Thymus (tissue), 11 donors: ENCODE data around the gene EIF2AK2. TPM values are rescaled to one million over a fixed set of nuclear protein-coding genes. Genes with fewer than 3 reads are reported as not detected.
A peak's percentile ranks its signal among the peaks of the same experiment; 100 is the strongest.

Experiments
- DNase-seq, 9 donors: peaks; one replicate each; pipeline ENCODE4 v3.0.0-alpha.2; 2013; ENCODE audit warnings: low spot score in 9 of 9, low read depth in 6 of 9, missing footprints in 1 of 9
- H3K27ac ChIP-seq, 2 donors: one replicate each; pipeline ENCODE4 v1.5.1; 2013; ENCODE audit warnings: control low read depth in 1 of 2, low read depth in 1 of 2, low read length in 1 of 2, mild to moderate bottlenecking in 1 of 2, moderate library complexity in 1 of 2
- H3K27me3 ChIP-seq, 2 donors: one replicate each; pipeline ENCODE4 v1.5.1; 2013; ENCODE audit warnings: low read length in 1 of 2; ENCODE audit not compliant: control insufficient read depth in 2 of 2, insufficient read depth in 1 of 2
- H3K36me3 ChIP-seq, 2 donors: one replicate each; pipeline ENCODE4 v1.5.1; 2013; ENCODE audit warnings: low read length in 1 of 2, mild to moderate bottlenecking in 1 of 2, moderate library complexity in 1 of 2; ENCODE audit not compliant: control insufficient read depth in 2 of 2, insufficient read depth in 2 of 2
- H3K4me1 ChIP-seq, 2 donors: one replicate each; pipeline ENCODE4 v1.5.1; 2013; ENCODE audit warnings: low read length in 2 of 2; ENCODE audit not compliant: control insufficient read depth in 2 of 2, insufficient read depth in 2 of 2
- H3K4me3 ChIP-seq, 2 donors: one replicate each; pipeline ENCODE4 v1.5.1; 2013; ENCODE audit warnings: low read length in 2 of 2, control low read depth in 1 of 2, mild to moderate bottlenecking in 1 of 2
- H3K9me3 ChIP-seq, 2 donors: one replicate each; pipeline ENCODE4 v1.5.1; 2013; ENCODE audit warnings: low read length in 1 of 2, mild to moderate bottlenecking in 1 of 2; ENCODE audit not compliant: control insufficient read depth in 2 of 2, insufficient read depth in 1 of 2
- WGBS: extraction: QIAGEN DNeasy Blood & Tissue Kit; methylation state at CpG from one replicate; pipeline ENCODE4 v1.1.7; 2013; 5-methylcytosine and 5-hydroxymethylcytosine counted together
- polyA plus RNA-seq: library from polyadenylated mRNA; stranded (reverse); fragments of 200-250 nt; gene quantifications from one replicate; pipeline ENCODE4 v1.2.3, GENCODE V29; 2013
- total RNA-seq: library from RNA; stranded (reverse); fragments of 120-200 nt; gene quantifications from one replicate; pipeline ENCODE4 v1.2.4, GENCODE V29; 2013
- donor health status: healthy.

EIF2AK2 gene
- total and polyA plus RNA-seq, 2 donors = 9.6 to 19.9 TPM

DNA sequence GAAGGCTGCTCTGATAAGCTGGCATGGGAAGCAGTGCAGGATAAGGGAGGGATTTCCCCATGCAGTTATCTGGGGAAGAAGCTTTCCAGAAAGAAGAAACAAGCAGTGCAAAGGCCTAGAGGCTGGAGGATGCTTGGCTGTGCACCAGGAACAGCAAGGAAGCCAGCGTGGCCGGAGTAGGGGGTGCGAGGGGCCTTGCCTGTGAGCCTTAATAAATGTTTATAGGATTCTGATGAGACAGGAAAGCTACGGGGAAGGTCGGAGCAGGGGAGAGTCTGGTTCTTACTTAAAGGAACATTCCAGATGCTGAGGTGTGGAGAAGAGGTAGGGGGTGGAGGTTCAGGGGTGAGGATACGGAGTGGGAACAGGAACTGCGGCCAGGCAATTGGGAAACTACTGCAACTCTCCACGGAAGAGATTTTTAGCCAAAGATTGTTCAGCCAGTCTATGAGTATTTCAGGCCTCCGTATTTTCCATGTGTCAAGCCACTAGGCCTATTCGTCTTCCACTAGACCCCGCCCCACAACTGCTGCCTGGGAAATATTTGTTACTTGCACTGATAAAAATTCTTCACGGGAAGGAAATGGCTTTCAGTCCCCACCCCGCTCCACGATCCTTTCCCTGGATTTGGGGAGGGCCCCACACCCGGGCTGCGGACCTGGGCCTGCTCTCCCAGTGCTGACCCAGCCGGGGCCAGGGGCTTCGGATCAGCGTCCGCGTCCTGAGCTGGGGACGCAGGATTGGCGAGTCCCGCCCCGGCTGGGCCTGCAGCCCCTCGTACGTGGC, 516 bp downstream of the EIF2AK2 start:
- peak overlapping the region; percentile 86 to 91 for H3K4me3 ChIP-seq
- peak in 7 of 9 donors; percentile 2 to 58 (median 13) for DNase-seq
- H3K4me1 ChIP-seq = peaks cover 4 to 16% of the 10 kb centered on the region in 2 donors
- WGBS = 3% methylated on average over 27 of the region's 27 CpGs
- peaks cover 0 to 3% of the 10 kb centered on the region in 2 donors for H3K36me3 ChIP-seq
- no peaks in the 10 kb centered on the region for H3K27me3 ChIP-seq
- peaks cover 0 to 3% of the 10 kb centered on the region in 2 donors for H3K9me3 ChIP-seq
- H3K27ac ChIP-seq = peak overlapping the region; percentile 71 to 90

DNA sequence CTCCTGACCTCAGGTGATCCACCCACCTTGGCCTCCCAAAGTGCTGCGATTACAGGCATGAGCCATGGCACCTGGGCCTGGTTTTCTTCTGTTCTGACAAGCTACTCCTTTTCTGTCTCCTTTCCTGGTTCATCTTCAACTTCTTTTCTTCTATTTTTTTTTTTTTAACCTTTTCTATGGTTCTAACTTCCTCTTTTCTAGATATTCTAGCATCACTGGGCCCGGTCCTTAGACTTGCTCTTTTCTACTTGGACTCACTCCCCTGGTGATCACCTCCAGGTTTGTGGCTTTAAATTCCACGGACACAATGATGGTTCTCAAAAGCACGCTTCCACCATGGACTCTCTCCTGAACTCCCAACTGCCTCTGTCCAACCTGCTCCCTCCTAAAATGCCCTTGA, 2.0 kb downstream of the EIF2AK2 start:
- Histone ChIP-seq H3K9me3 (peaks cover 0 to 3% of the 10 kb centered on the region in 2 donors), H3K27ac (no peak overlapping the region), H3K27me3 (no peaks in the 10 kb centered on the region), H3K36me3 (peaks cover 0 to 3% of the 10 kb centered on the region in 2 donors), H3K4me1 (peaks cover 4 to 16% of the 10 kb centered on the region in 2 donors), H3K4me3 (no peak overlapping the region)
- 75% methylated on average over 4 of the region's 4 CpGs for WGBS
- no peak for DNase-seq

DNA sequence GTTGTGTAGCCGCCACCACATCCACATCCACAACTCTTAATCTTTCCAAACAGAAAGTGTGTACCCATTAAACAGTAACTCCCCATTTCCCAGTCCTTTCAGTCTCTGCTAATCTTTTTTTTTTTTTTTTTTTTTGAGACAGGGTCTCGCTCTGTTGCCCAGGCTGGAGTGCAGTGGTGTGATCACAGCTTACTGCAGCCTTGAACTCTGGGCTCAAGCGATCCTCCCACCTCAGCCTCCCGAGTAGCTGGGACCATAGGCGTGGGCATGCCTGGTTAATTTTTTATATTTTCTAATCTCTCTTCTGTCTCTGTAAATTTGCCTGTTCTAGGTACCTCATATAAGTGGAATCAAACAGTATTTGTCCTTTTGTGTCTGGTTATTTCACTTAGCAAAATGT, 3.6 kb downstream of the EIF2AK2 start:
- WGBS = 89% methylated on average over 5 of the region's 5 CpGs
- no peak overlapping the region for H3K27ac ChIP-seq

DNA sequence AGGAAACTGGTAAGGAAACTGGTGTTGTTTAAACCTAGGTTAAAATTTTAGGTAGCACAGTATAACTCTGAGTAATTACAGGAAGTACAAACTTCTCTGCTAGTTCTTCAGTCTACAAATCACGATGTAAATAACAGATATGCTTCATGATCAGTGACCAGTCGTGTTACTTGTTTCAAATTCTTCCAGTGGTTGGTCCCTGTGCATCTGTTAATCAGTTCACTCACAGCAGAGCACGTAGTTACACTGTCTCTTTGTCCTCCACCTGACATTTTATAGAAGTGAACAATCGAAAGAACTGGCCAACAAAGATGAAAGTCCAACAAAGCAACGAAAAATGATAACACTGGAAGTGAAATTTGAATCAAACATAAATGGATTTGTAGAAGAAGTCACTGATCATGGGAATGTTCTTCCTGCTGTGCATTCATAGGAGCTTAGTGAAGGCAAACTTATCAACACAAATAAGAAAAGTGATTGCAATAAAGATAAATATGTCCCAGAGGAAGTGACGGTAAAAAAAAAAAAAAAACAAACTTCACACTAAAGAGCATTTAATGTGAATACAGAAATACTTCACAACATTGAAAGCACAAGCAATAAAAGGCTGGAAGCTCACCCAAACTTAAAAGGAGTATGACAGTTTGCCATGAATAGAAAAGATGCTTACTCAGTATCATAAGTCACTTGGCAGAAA, 7.0 kb downstream of the EIF2AK2 start:
- no peaks in the 10 kb centered on the region for H3K27me3 ChIP-seq
- no peak overlapping the region for H3K27ac ChIP-seq
- DNase-seq = no peak
- no peaks in the 10 kb centered on the region for H3K4me1 ChIP-seq
- peaks cover 0 to 3% of the 10 kb centered on the region in 2 donors for H3K9me3 ChIP-seq
- WGBS = 82% methylated on average over 6 of the region's 6 CpGs
- peaks cover 12 to 33% of the 10 kb centered on the region in 2 donors for H3K36me3 ChIP-seq
- H3K4me3 ChIP-seq = no peak overlapping the region

More for the DNA sequence above, 3.6 kb downstream of the EIF2AK2 start:
- DNase-seq = no peak
- H3K9me3 ChIP-seq = peaks cover 0 to 3% of the 10 kb centered on the region in 2 donors
- H3K27me3 ChIP-seq = no peaks in the 10 kb centered on the region
- H3K4me1 ChIP-seq = peaks cover 4 to 16% of the 10 kb centered on the region in 2 donors
- H3K4me3 ChIP-seq = no peak overlapping the region
- peaks cover 0 to 12% of the 10 kb centered on the region in 2 donors for H3K36me3 ChIP-seq

DNA sequence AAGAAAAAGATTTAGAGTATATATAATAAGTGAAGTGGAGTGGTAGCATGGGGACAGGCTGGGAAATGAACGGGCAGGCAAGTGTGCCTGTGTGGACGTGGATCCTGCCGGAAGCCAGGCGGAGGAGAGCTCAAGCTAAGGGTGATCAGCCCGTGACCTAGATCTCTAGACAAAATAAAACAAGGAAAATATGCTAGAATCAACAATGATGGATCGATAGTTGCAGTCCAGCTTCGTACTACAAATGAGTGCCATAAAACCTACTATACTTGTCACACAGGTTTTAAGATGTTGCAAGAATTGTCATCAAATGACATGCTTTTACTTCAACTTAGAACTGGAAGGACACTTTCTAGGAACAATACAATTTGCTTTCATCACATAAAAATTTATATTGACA, 8.5 kb downstream of the EIF2AK2 start:
- H3K4me3 ChIP-seq = no peak overlapping the region
- H3K27me3 ChIP-seq = no peaks in the 10 kb centered on the region
- no peaks in the 10 kb centered on the region for H3K4me1 ChIP-seq
- no peak overlapping the region for H3K27ac ChIP-seq
- WGBS = 97% methylated on average over 7 of the region's 7 CpGs
- no peak for DNase-seq
- peaks cover 0 to 3% of the 10 kb centered on the region in 2 donors for H3K9me3 ChIP-seq
- peaks cover 21 to 37% of the 10 kb centered on the region in 2 donors for H3K36me3 ChIP-seq

DNA sequence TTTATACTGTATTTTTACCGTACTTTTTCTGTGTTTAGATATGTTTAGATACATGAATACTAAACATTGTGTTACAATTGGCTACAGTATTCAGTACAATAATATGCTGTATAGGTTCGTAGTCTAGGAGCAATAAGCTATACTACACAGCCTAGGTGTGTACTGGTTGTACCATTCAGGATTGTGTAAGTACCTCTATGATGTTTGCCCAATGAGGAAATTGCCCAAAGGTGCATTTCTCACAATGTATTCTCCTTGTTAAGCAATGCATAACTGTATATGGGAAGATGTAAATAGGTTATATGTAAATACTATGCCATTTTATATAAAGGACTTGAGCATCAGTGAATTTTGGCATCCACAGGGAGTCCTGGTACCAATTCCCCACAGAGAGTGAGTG, 10.7 kb downstream of the EIF2AK2 start:
- H3K9me3 ChIP-seq = no peaks in the 10 kb centered on the region
- no peaks in the 10 kb centered on the region for H3K4me1 ChIP-seq
- WGBS = 99% methylated on average over 2 of the region's 2 CpGs
- no peak for DNase-seq
- H3K27ac ChIP-seq = no peak overlapping the region
- no peak overlapping the region for H3K4me3 ChIP-seq
- peaks cover 21 to 40% of the 10 kb centered on the region in 2 donors for H3K36me3 ChIP-seq
- no peaks in the 10 kb centered on the region for H3K27me3 ChIP-seq

DNA sequence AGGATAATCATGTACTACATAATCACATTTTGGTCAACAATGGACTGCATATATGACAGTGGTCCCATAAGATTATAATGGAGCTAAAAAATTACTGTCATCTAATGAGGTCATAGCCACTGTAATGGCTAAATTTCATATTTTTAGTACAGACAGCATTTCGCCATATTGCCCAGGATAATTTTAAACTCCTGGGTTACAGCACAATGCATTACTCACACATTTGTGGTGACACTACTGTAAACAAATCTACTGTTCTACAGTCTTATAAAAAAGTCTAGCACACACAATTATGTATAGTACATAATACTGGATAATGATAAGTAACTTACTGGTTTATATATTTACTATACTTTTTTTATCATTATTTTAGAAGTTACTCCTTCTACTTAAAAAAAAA, 12.8 kb downstream of the EIF2AK2 start:
- no peaks in the 10 kb centered on the region for H3K9me3 ChIP-seq
- WGBS = 99% methylated on average over 1 of the region's 1 CpG
- no peaks in the 10 kb centered on the region for H3K4me1 ChIP-seq
- H3K4me3 ChIP-seq = no peak overlapping the region
- peaks cover 25 to 55% of the 10 kb centered on the region in 2 donors for H3K36me3 ChIP-seq
- H3K27me3 ChIP-seq = no peaks in the 10 kb centered on the region
- DNase-seq = no peak
- H3K27ac ChIP-seq = no peak overlapping the region

DNA sequence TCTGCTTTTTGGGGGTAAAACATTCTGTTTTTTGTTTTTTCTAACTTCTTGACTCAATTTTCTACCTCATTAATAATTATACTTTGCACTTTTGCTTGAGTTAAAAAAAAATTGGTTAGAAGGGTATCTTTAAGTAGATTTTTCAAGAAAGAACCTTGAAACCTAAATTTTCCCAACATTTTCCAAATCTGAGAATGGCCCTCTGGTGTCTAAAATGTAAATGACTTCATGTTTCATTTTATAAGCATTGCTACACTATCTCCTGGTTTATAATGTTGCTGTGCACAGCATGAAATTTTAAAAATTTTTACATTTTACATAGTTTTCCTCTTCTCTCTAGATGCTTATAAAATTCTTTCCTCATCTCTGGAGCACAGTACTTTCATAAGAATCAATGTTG, 14.2 kb downstream of the EIF2AK2 start:
- Histone ChIP-seq H3K36me3 (peaks cover 26 to 54% of the 10 kb centered on the region in 2 donors), H3K27me3 (no peaks in the 10 kb centered on the region), H3K4me3 (no peak overlapping the region), H3K4me1 (no peaks in the 10 kb centered on the region), H3K27ac (no peak overlapping the region), H3K9me3 (no peaks in the 10 kb centered on the region)
- no peak for DNase-seq

DNA sequence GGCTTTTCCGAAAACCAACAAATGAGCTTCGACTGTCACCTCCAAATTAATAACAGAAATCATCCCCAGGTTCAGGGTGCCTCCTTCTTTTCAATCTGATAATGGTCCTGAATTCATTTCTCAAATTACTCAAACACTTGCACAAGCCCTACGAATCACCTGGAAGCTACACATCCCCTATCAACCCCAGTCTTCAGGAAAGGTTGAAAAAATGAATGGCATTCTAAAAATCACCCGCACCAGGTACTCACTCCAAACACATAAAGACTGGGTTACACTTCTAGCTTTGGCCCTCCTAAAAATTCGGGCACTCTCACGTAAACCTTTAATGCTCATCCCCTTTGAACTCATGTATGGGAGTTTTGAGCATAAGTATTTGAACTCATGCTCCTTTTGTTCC, 23.9 kb downstream of the EIF2AK2 start:
- no peak for DNase-seq
- H3K36me3 ChIP-seq = peaks cover 47 to 88% of the 10 kb centered on the region in 2 donors
- no peak overlapping the region for H3K4me3 ChIP-seq
- no peaks in the 10 kb centered on the region for H3K27me3 ChIP-seq
- no peaks in the 10 kb centered on the region for H3K4me1 ChIP-seq
- H3K27ac ChIP-seq = no peak overlapping the region
- 97% methylated on average over 6 of the region's 6 CpGs for WGBS
- no peaks in the 10 kb centered on the region for H3K9me3 ChIP-seq
